Measurements from ENCODE around the gene NFASC. TPM values are rescaled to one million over a fixed set of nuclear protein-coding genes. Genes with fewer than 3 reads are reported as not detected.

The NFASC gene
- total and polyA plus RNA-seq, 9 of the 15 experiments (the other 6 are each of a cell fraction or from before 2014, with no cell fraction given) = 0.03 to 0.16 (median 0.06) TPM; not detected in 6

DNA sequence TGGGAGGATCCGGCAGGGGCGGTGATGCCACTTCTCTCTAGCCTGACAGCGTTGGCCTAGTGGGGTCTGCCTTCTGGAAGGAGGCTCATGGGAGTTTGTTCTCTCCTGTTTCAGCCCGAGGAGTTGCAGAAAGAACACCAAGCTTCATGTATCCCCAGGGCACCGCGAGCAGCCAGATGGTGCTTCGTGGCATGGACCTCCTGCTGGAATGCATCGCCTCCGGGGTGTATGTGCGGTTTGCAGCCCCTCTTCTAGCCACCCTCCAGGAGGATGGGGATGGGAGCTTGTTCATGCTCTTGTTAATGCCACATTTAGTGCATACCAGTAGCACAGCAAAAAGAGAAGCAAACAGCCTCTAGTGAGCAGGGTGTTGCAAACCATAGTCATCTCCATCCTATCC lies 97.5 kb downstream of the NFASC start:
- no peak for TF ChIP-seq NR0B1 (IDR thresholded peaks at IDR 0.05; ENCODE audit: partially characterized antibody)
- no peak for TF ChIP-seq TCFL5 (CRISPR knock-in tag; conservative IDR thresholded peaks at IDR 0.05)
- TF ChIP-seq E2F3 (CRISPR knock-in tag; IDR thresholded peaks at IDR 0.05) = no peak
- no peak for TF ChIP-seq HIVEP1 (CRISPR knock-in tag; IDR thresholded peaks at IDR 0.05)
- TF ChIP-seq, protein P1, sequence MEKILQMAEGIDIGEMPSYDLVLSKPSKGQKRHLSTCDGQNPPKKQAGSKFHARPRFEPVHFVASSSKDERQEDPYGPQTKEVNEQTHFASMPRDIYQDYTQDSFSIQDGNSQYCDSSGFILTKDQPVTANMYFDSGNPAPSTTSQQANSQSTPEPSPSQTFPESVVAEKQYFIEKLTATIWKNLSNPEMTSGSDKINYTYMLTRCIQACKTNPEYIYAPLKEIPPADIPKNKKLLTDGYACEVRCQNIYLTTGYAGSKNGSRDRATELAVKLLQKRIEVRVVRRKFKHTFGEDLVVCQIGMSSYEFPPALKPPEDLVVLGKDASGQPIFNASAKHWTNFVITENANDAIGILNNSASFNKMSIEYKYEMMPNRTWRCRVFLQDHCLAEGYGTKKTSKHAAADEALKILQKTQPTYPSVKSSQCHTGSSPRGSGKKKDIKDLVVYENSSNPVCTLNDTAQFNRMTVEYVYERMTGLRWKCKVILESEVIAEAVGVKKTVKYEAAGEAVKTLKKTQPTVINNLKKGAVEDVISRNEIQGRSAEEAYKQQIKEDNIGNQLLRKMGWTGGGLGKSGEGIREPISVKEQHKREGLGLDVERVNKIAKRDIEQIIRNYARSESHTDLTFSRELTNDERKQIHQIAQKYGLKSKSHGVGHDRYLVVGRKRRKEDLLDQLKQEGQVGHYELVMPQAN (IDR thresholded peaks at IDR 0.05; ENCODE audit: borderline replicate concordance) = no peak
- TF ChIP-seq MYBL2 (IDR thresholded peaks at IDR 0.05; ENCODE audit: low read depth) = no peak
- TF ChIP-seq MYBL2 (CRISPR knock-in tag; IDR thresholded peaks at IDR 0.05; ENCODE audit: borderline replicate concordance) = no peak
- TF ChIP-seq, protein P2, sequence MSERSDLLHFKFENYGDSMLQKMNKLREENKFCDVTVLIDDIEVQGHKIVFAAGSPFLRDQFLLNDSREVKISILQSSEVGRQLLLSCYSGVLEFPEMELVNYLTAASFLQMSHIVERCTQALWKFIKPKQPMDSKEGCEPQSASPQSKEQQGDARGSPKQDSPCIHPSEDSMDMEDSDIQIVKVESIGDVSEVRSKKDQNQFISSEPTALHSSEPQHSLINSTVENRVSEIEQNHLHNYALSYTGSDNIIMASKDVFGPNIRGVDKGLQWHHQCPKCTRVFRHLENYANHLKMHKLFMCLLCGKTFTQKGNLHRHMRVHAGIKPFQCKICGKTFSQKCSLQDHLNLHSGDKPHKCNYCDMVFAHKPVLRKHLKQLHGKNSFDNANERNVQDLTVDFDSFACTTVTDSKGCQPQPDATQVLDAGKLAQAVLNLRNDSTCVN (CRISPR knock-in tag; IDR thresholded peaks at IDR 0.05) = no peak
- no peak for TF ChIP-seq ZNF197 (CRISPR knock-in tag; IDR thresholded peaks at IDR 0.05; ENCODE audit: low read depth)
- no peak for TF ChIP-seq ZC3H11A (IDR thresholded peaks at IDR 0.05; ENCODE audit: low read depth, low read length)
- no peak for TF ChIP-seq NFIC (IDR thresholded peaks at IDR 0.05)
- no peak for TF ChIP-seq CC2D1A (IDR thresholded peaks at IDR 0.05)
- no peak for TF ChIP-seq ELF1 (tag; IDR thresholded peaks at IDR 0.05)
- TF ChIP-seq GTF2E2 (tag; IDR thresholded peaks at IDR 0.05) = no peak
- TF ChIP-seq XRCC3 (IDR thresholded peaks at IDR 0.05) = no peak
- Histone ChIP-seq H3K27ac (ENCODE audit: extremely low read depth, low read depth, low read length) (no peak overlapping the region), H3K79me2 (ENCODE audit: control insufficient read depth, insufficient read depth, low read length) (no peaks in the 10 kb centered on the region), H3K36me3 (ENCODE audit: control insufficient read depth, insufficient read depth, low read length) (no peaks in the 10 kb centered on the region), H3K9me1 (ENCODE audit: control insufficient read depth, insufficient read depth, low read length) (no peaks in the 10 kb centered on the region), H3K9me3 (replicated peaks; ENCODE audit: control insufficient read depth, insufficient read depth, low read depth, low read length) (no peaks in the 10 kb centered on the region), H3K4me1 (replicated peaks in 1 of 2; ENCODE audit: control insufficient read depth in 2 of 2, insufficient read depth in 2 of 2, low read length in 2 of 2) (peaks cover 0 to 12% of the 10 kb centered on the region in 2 experiments; a peak in 2 of 5 replicates), H3K4me2 (ENCODE audit: insufficient read depth, low read length) (no peak overlapping the region), H3K27me3 (ENCODE audit: control insufficient read depth in 2 of 2, insufficient read depth in 2 of 2, low read length in 2 of 2) (peaks cover 26 to 53% of the 10 kb centered on the region in 2 experiments), H3K9ac (ENCODE audit: insufficient read depth in 1 of 2, low read depth in 2 of 2, low read length in 2 of 2) (no peak overlapping the region), H4K20me1 (replicated peaks; ENCODE audit: control insufficient read depth, insufficient read depth, low read length) (no peaks in the 10 kb centered on the region; the same call in 1 of the 2 replicates), H3K4me3 (no peak overlapping the region), H2AFZ (ENCODE audit: low read depth, low read length) (no peak overlapping the region)
- no peak for ATAC-seq
- BruUV-seq (replicated peaks) = no TSS peak
- 1% methylated on average over 10 of the region's 10 CpGs for WGBS (ENCODE audit: insufficient coverage, low coverage, missing lambda C conversion rate)
- no peak for FAIRE-seq
- in situ Hi-C loops (cut with MboI) (no loop called here), intact Hi-C loops (cut with micrococcal nuclease) (no loop called here)
- no peak for DNase-seq (ENCODE audit: extremely low read depth in 1 of 4, low spot score in 3 of 4)
- CTCF ChIA-PET (ENCODE audit: low intra/inter-chr PET ratio) = no interaction called here
- POLR2A ChIA-PET = interaction anchor here (0.8 to 1.5 kb wide), 2 partner anchors 10 to 25 kb away, joined by 3 to 4 read pairs; no protein-coding TSS in a partner anchor

Measured in K562 (cell line).